ENCODE data around the gene SLC52A1.

SLC52A1 gene

GRCh38 chr17:5027299-5027698 is 7.9 kb downstream of the SLC52A1 start:
- Histone ChIP-seq H3K36me3 (ENCODE audit: control insufficient read depth, insufficient read depth, low read length) (peaks cover under 1% of the 10 kb centered on the region), H3K9ac (ENCODE audit: low read length) (no peak overlapping the region), H3K4me1 (ENCODE audit: control insufficient read depth, insufficient read depth, low read length) (peaks cover 29% of the 10 kb centered on the region), H3K27me3 (ENCODE audit: control insufficient read depth, insufficient read depth, low read length) (no peaks in the 10 kb centered on the region), H3K9me3 (ENCODE audit: control insufficient read depth, low read length) (no peaks in the 10 kb centered on the region), H3K4me3 (ENCODE audit: low read length) (no peak overlapping the region)

GRCh38 chr17:5024604-5025003 is 10.6 kb downstream of the SLC52A1 start:
- H3K36me3 ChIP-seq (ENCODE audit: control insufficient read depth, insufficient read depth, low read length), result peaks cover 9% of the 10 kb centered on the region
- no peak overlapping the region for H3K4me3 ChIP-seq (ENCODE audit: low read length)
- peaks cover 24% of the 10 kb centered on the region for H3K4me1 ChIP-seq (ENCODE audit: control insufficient read depth, insufficient read depth, low read length)
- no peaks in the 10 kb centered on the region for H3K9me3 ChIP-seq (ENCODE audit: control insufficient read depth, low read length)
- H3K27me3 ChIP-seq (ENCODE audit: control insufficient read depth, insufficient read depth, low read length), result no peaks in the 10 kb centered on the region
- no peak overlapping the region for H3K9ac ChIP-seq (ENCODE audit: low read length)

GRCh38 chr17:5023588-5024147 is 11.6 kb downstream of the SLC52A1 start:
- Histone ChIP-seq H3K9me3 (ENCODE audit: control insufficient read depth, low read length) (no peaks in the 10 kb centered on the region), H3K4me3 (ENCODE audit: low read length) (no peak overlapping the region), H3K4me1 (ENCODE audit: control insufficient read depth, insufficient read depth, low read length) (peaks cover 24% of the 10 kb centered on the region), H3K9ac (ENCODE audit: low read length) (no peak overlapping the region), H3K27me3 (ENCODE audit: control insufficient read depth, insufficient read depth, low read length) (no peaks in the 10 kb centered on the region), H3K36me3 (ENCODE audit: control insufficient read depth, insufficient read depth, low read length) (peaks cover 9% of the 10 kb centered on the region)

GRCh38 chr17:5022171-5022711 is 13.0 kb downstream of the SLC52A1 start:
- Histone ChIP-seq H3K9me3 (ENCODE audit: control insufficient read depth, low read length) (no peaks in the 10 kb centered on the region), H3K27me3 (ENCODE audit: control insufficient read depth, insufficient read depth, low read length) (no peaks in the 10 kb centered on the region), H3K4me3 (ENCODE audit: low read length) (no peak overlapping the region), H3K4me1 (ENCODE audit: control insufficient read depth, insufficient read depth, low read length) (peaks cover 24% of the 10 kb centered on the region), H3K36me3 (ENCODE audit: control insufficient read depth, insufficient read depth, low read length) (peaks cover 9% of the 10 kb centered on the region), H3K9ac (ENCODE audit: low read length) (no peak overlapping the region)

GRCh38 chr17:5020502-5021023 is 14.7 kb downstream of the SLC52A1 start:
- H3K36me3 ChIP-seq (ENCODE audit: control insufficient read depth, insufficient read depth, low read length), result peaks cover 14% of the 10 kb centered on the region
- H3K9ac ChIP-seq (ENCODE audit: low read length), result no peak overlapping the region
- H3K27me3 ChIP-seq (ENCODE audit: control insufficient read depth, insufficient read depth, low read length), result no peaks in the 10 kb centered on the region
- peaks cover 18% of the 10 kb centered on the region for H3K4me1 ChIP-seq (ENCODE audit: control insufficient read depth, insufficient read depth, low read length)
- no peak overlapping the region for H3K4me3 ChIP-seq (ENCODE audit: low read length)
- no peaks in the 10 kb centered on the region for H3K9me3 ChIP-seq (ENCODE audit: control insufficient read depth, low read length)

- Histone ChIP-seq H3K9me3 (ENCODE audit: control insufficient read depth, low read length) (no peaks in the 10 kb centered on the region), H3K36me3 (ENCODE audit: control insufficient read depth, insufficient read depth, low read length) (peaks cover 14% of the 10 kb centered on the region), H3K27me3 (ENCODE audit: control insufficient read depth, insufficient read depth, low read length) (no peaks in the 10 kb centered on the region), H3K4me3 (ENCODE audit: low read length) (no peak overlapping the region), H3K9ac (ENCODE audit: low read length) (no peak overlapping the region), H3K4me1 (ENCODE audit: control insufficient read depth, insufficient read depth, low read length) (peaks cover 8% of the 10 kb centered on the region)
These were observed 15.7 kb downstream of the SLC52A1 start for GRCh38 chr17:5019475-5019956.

GRCh38 chr17:5014357-5014756 is 20.9 kb downstream of the SLC52A1 start:
- no peaks in the 10 kb centered on the region for H3K4me1 ChIP-seq (ENCODE audit: control insufficient read depth, insufficient read depth, low read length)
- H3K27me3 ChIP-seq (ENCODE audit: control insufficient read depth, insufficient read depth, low read length), result no peaks in the 10 kb centered on the region
- H3K36me3 ChIP-seq (ENCODE audit: control insufficient read depth, insufficient read depth, low read length), result peaks cover 22% of the 10 kb centered on the region
- H3K4me3 ChIP-seq (ENCODE audit: low read length), result no peak overlapping the region
- H3K9me3 ChIP-seq (ENCODE audit: control insufficient read depth, low read length), result no peaks in the 10 kb centered on the region
- H3K9ac ChIP-seq (ENCODE audit: low read length), result no peak overlapping the region

GRCh38 chr17:5011928-5012327 is 23.3 kb downstream of the SLC52A1 start:
- Histone ChIP-seq H3K27me3 (ENCODE audit: control insufficient read depth, insufficient read depth, low read length) (no peaks in the 10 kb centered on the region), H3K9ac (ENCODE audit: low read length) (no peak overlapping the region), H3K4me3 (ENCODE audit: low read length) (no peak overlapping the region), H3K4me1 (ENCODE audit: control insufficient read depth, insufficient read depth, low read length) (no peaks in the 10 kb centered on the region), H3K36me3 (ENCODE audit: control insufficient read depth, insufficient read depth, low read length) (peaks cover 29% of the 10 kb centered on the region), H3K9me3 (ENCODE audit: control insufficient read depth, low read length) (no peaks in the 10 kb centered on the region)

GRCh38 chr17:5003214-5003867 is 31.9 kb downstream of the SLC52A1 start:
- H3K27me3 ChIP-seq (ENCODE audit: control insufficient read depth, insufficient read depth, low read length), result no peaks in the 10 kb centered on the region
- peaks cover 40% of the 10 kb centered on the region for H3K36me3 ChIP-seq (ENCODE audit: control insufficient read depth, insufficient read depth, low read length)
- H3K9ac ChIP-seq (ENCODE audit: low read length), result no peak overlapping the region
- no peaks in the 10 kb centered on the region for H3K9me3 ChIP-seq (ENCODE audit: control insufficient read depth, low read length)
- H3K4me3 ChIP-seq (ENCODE audit: low read length), result no peak overlapping the region
- peaks cover 19% of the 10 kb centered on the region for H3K4me1 ChIP-seq (ENCODE audit: control insufficient read depth, insufficient read depth, low read length)

- Histone ChIP-seq H3K4me3 (ENCODE audit: low read length) (no peak overlapping the region), H3K9me3 (ENCODE audit: control insufficient read depth, low read length) (no peaks in the 10 kb centered on the region), H3K9ac (ENCODE audit: low read length) (no peak overlapping the region), H3K4me1 (ENCODE audit: control insufficient read depth, insufficient read depth, low read length) (peaks cover 20% of the 10 kb centered on the region), H3K36me3 (ENCODE audit: control insufficient read depth, insufficient read depth, low read length) (peaks cover 35% of the 10 kb centered on the region), H3K27me3 (ENCODE audit: control insufficient read depth, insufficient read depth, low read length) (no peaks in the 10 kb centered on the region)
These were observed 33.0 kb downstream of the SLC52A1 start for GRCh38 chr17:5002121-5002788.

- H3K4me1 ChIP-seq (ENCODE audit: control insufficient read depth, insufficient read depth, low read length), result peaks cover 27% of the 10 kb centered on the region
- no peaks in the 10 kb centered on the region for H3K9me3 ChIP-seq (ENCODE audit: control insufficient read depth, low read length)
- H3K9ac ChIP-seq (ENCODE audit: low read length), result no peak overlapping the region
- peaks cover 23% of the 10 kb centered on the region for H3K36me3 ChIP-seq (ENCODE audit: control insufficient read depth, insufficient read depth, low read length)
- no peaks in the 10 kb centered on the region for H3K27me3 ChIP-seq (ENCODE audit: control insufficient read depth, insufficient read depth, low read length)
- no peak overlapping the region for H3K4me3 ChIP-seq (ENCODE audit: low read length)
These were observed 35.0 kb downstream of the SLC52A1 start for GRCh38 chr17:5000237-5000639.

Measured in mucosa of stomach (tissue), 1 donor.